Mucosa of stomach (tissue), 1 donor: ENCODE results near the gene MUSTN1.

ENCODE experiments used
- H3K27me3 ChIP-seq: one replicate; pipeline ENCODE4 v1.7.0; 2013; ENCODE audit warnings: mild to moderate bottlenecking, low read length; ENCODE audit not compliant: control insufficient read depth, insufficient read depth
- H3K36me3 ChIP-seq: one replicate; pipeline ENCODE4 v1.7.0; 2013; ENCODE audit warnings: low read length; ENCODE audit not compliant: control insufficient read depth, insufficient read depth
- H3K4me1 ChIP-seq: one replicate; pipeline ENCODE4 v1.7.0; 2013; ENCODE audit warnings: mild to moderate bottlenecking, low read length; ENCODE audit not compliant: control insufficient read depth, insufficient read depth
- H3K4me3 ChIP-seq: one replicate; pipeline ENCODE4 v1.7.0; 2013; ENCODE audit warnings: low read length
- H3K9ac ChIP-seq: one replicate; pipeline ENCODE4 v1.7.0; 2013; ENCODE audit warnings: mild to moderate bottlenecking, low read length, moderate library complexity
- H3K9me3 ChIP-seq: one replicate; pipeline ENCODE4 v1.7.0; 2013; ENCODE audit warnings: mild to moderate bottlenecking, low read length, moderate library complexity; ENCODE audit not compliant: control insufficient read depth
- donor health status: Pancreatic carcinoma.

The MUSTN1 gene

GRCh38 chr3:52841211-52841980, 6.6 kb upstream of the MUSTN1 start:
- no peak overlapping the region for H3K4me3 ChIP-seq
- H3K27me3 ChIP-seq, result no peaks in the 10 kb centered on the region
- H3K4me1 ChIP-seq, result peaks cover 16% of the 10 kb centered on the region
- no peak overlapping the region for H3K9ac ChIP-seq
- peaks cover 6% of the 10 kb centered on the region for H3K36me3 ChIP-seq
- no peaks in the 10 kb centered on the region for H3K9me3 ChIP-seq

DNA sequence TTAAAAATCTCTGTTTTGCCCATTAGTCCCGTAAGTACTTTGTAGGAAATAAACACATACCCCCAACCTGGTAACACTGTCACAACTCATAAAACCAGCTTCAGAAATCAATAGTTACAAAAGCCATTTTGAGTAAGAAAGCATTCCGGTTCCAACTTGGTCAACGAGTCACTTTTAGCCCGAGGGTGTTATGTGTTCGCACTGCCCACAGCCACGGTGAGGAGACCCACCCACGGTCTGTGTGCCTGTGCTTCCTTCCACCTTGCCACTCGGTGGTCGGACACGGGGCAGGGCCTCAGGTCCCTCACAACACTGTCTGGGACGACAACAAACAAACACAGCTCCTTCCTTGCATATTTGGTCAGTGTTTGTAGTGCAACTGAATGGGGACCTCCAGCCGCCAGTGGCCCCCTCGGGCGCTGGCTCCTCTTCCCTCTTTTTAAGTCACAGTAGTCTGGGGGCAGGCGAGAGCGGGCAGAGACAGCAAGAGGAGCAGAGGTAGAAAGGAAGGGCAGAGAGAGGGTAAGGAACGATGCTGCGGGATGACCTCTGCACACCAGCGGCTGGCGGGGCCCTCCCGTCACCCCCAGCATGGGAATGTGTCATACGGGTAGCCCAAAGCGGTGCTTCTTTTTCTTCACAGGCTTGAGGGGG, 5.2 kb upstream of the MUSTN1 start:
- H3K36me3 ChIP-seq, result peaks cover 6% of the 10 kb centered on the region
- peaks cover 8% of the 10 kb centered on the region for H3K4me1 ChIP-seq
- H3K27me3 ChIP-seq, result no peaks in the 10 kb centered on the region
- H3K9me3 ChIP-seq, result no peaks in the 10 kb centered on the region
- no peak overlapping the region for H3K4me3 ChIP-seq
- H3K9ac ChIP-seq, result no peak overlapping the region

DNA sequence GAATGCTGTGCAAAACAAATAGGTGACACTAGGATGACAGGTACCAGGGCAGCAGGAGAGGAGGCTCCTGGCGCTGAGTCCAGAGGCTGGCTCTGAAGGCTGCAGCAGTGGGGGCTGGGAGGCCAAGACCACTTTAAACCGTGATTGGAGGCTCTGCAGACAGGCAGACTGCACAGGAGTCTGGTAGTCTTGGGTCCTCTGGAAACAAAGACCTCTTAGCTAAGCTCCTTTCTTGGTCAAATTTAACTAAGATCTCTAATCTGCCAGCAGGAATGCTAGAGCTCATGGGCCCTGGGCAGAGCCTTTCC, 4.4 kb upstream of the MUSTN1 start:
- H3K4me3 ChIP-seq, result no peak overlapping the region
- no peak overlapping the region for H3K9ac ChIP-seq
- no peaks in the 10 kb centered on the region for H3K27me3 ChIP-seq
- H3K4me1 ChIP-seq, result peaks cover 8% of the 10 kb centered on the region
- H3K9me3 ChIP-seq, result no peaks in the 10 kb centered on the region
- peaks cover 6% of the 10 kb centered on the region for H3K36me3 ChIP-seq

DNA sequence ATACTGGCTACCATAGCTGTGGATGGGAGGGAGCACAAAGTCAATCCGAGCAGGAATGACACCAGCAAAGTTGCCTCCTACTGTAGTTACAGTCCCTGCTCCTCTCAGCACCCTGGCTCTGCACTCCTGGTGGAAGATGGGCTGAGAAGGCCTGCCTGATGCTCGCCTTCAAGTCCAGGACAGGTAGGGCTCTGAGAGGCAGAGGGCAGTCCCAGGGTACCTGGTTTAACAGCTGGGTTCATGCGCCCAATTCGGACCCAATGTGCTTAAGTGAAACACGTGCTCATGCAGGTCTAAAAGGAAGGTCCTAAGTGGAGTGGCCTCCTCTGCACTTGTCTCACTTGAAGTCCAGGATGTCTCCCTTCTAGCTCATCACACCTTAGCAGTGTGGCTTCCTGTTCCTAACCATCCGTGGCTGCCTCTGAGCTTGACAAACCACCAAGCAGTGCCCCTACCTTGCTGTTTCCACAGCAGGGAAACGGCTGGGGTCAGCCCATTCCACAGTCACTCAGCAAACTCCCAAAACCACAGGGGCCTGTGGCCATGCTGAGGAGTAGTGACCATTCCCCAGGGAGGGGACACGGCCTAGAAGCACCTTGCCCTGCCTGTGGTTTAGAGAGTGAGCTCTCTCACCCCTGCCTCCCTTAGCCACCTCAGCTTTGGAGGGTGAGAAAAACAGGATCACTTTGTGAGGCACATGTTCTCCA, 3.9 kb upstream of the MUSTN1 start:
- Histone ChIP-seq H3K36me3 (peaks cover 6% of the 10 kb centered on the region), H3K4me1 (peaks cover 8% of the 10 kb centered on the region), H3K4me3 (no peak overlapping the region), H3K27me3 (no peaks in the 10 kb centered on the region), H3K9me3 (no peaks in the 10 kb centered on the region), H3K9ac (no peak overlapping the region)

- H3K4me1 ChIP-seq, result no peaks in the 10 kb centered on the region
- no peak overlapping the region for H3K4me3 ChIP-seq
- no peaks in the 10 kb centered on the region for H3K9me3 ChIP-seq
- H3K36me3 ChIP-seq, result no peaks in the 10 kb centered on the region
- no peaks in the 10 kb centered on the region for H3K27me3 ChIP-seq
- no peak overlapping the region for H3K9ac ChIP-seq
Observed at GRCh38 chr3:52836986-52837385, 2.2 kb upstream of the MUSTN1 start.

GRCh38 chr3:52836471-52836845, 1.6 kb upstream of the MUSTN1 start:
- H3K4me1 ChIP-seq, result no peaks in the 10 kb centered on the region
- no peak overlapping the region for H3K4me3 ChIP-seq
- no peaks in the 10 kb centered on the region for H3K27me3 ChIP-seq
- no peaks in the 10 kb centered on the region for H3K9me3 ChIP-seq
- no peaks in the 10 kb centered on the region for H3K36me3 ChIP-seq
- H3K9ac ChIP-seq, result no peak overlapping the region

GRCh38 chr3:52835766-52836470, 1.1 kb upstream of the MUSTN1 start:
- no peak overlapping the region for H3K4me3 ChIP-seq
- H3K9ac ChIP-seq, result no peak overlapping the region
- no peaks in the 10 kb centered on the region for H3K36me3 ChIP-seq
- H3K4me1 ChIP-seq, result no peaks in the 10 kb centered on the region
- H3K27me3 ChIP-seq, result no peaks in the 10 kb centered on the region
- no peaks in the 10 kb centered on the region for H3K9me3 ChIP-seq

- no peaks in the 10 kb centered on the region for H3K4me1 ChIP-seq
- no peaks in the 10 kb centered on the region for H3K9me3 ChIP-seq
- no peaks in the 10 kb centered on the region for H3K27me3 ChIP-seq
- H3K4me3 ChIP-seq, result no peak overlapping the region
- no peak overlapping the region for H3K9ac ChIP-seq
- no peaks in the 10 kb centered on the region for H3K36me3 ChIP-seq
Observed at GRCh38 chr3:52833202-52833601, 1.6 kb downstream of the MUSTN1 start.

DNA sequence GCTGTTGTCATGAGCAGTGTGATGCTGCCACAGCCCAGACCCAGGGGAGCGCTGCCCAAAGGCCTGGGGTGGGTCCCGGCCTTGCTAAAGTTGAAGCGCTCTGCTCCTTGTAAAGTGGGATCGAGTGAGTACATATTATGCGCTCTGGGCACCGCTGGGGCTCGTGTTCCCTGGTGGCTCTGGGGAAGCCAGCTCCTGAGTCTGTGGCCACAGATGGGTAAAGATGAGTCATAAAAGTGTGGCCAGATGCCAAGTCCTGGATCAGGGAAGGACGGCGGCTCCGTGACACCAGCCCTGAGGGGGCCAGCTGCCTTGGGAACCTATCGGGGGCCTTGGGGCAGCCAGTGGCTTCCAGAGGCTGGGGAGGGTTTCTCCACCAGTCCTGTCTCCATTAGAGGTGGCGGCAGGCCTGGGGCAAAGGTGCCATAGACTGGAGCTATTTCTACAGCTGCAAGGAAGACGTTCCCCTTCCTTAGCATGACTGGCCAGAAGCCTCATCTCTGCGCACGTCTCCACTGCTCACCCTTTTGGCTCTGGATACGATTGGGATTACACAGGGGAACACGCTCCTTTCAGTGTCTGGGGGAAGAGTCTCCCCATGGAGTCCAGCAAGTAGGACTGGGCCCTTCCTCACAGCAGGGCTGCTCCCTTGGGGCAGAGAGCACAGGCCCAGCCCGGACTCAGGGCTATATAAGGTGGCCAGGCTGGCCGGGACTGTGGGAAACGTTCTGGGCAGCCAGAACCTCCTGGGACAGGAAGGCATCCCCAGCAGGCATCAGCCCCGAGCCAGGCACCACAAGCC, 3.1 kb downstream of the MUSTN1 start:
- H3K9me3 ChIP-seq, result no peaks in the 10 kb centered on the region
- peaks cover 6% of the 10 kb centered on the region for H3K4me1 ChIP-seq
- no peak overlapping the region for H3K4me3 ChIP-seq
- H3K9ac ChIP-seq, result no peak overlapping the region
- H3K36me3 ChIP-seq, result no peaks in the 10 kb centered on the region
- no peaks in the 10 kb centered on the region for H3K27me3 ChIP-seq

DNA sequence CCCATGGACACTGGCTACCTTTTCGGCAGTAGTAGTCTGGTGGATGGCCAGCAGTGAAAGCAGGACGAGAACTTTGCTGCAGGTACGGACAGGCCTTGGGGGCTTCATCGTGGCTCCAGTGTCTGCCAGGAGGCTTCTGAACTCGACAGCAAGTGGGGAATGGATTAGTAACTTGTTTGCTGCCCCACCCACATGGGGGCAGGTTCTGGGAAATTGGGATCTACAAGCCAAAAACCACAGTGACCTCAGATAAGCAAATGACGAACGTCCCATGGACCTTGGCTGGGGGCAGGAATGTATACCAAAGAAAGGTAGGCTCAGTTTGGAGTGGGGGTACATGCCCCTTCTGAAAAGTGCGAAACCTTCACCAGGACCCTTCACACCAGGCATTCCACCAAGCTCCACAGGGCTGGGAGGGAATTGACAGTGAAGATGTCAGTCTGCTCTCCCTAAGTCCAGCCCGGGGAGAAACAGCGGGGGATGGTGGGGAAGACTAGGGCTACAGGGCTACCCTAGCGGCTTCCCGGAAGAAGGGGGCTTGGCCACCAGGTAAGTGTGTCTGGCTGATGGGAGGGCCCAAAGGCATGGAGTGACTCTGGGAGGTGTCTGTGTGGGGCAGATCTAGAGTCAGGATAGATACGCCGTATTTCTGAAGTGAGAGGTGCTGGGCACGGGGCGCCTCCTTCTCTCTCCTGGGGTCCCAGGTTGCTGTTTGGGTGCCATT, 4.1 kb downstream of the MUSTN1 start, which contains the start of gene ITIH4:
TSS of gene ITIH4 (minus strand) at position 138 of the 724 bp plus-strand sequence. CDS start at position 108, 30 bp downstream.
- H3K4me1 ChIP-seq, result peaks cover 6% of the 10 kb centered on the region
- no peak within 1 kb of the TSS for H3K9ac ChIP-seq
- H3K4me3 ChIP-seq, result no peak within 1 kb of the TSS

GRCh38 chr3:52829906-52830463, 4.8 kb downstream of the MUSTN1 start:
- H3K9ac ChIP-seq, result no peak overlapping the region
- no peaks in the 10 kb centered on the region for H3K27me3 ChIP-seq
- no peak overlapping the region for H3K4me3 ChIP-seq
- H3K9me3 ChIP-seq, result no peaks in the 10 kb centered on the region
- peaks cover 6% of the 10 kb centered on the region for H3K4me1 ChIP-seq
- no peaks in the 10 kb centered on the region for H3K36me3 ChIP-seq

More for the DNA sequence above, 4.1 kb downstream of the MUSTN1 start, which contains the start of gene ITIH4:
- Histone ChIP-seq H3K9me3 (no peaks in the 10 kb centered on the region), H3K27me3 (no peaks in the 10 kb centered on the region), H3K36me3 (no peaks in the 10 kb centered on the region)
